GM12892 (cell line): ENCODE data around the gene TMEM41B.
"Not testable (repeated sequence)": the region's sequence is repeated elsewhere in the genome, so short reads cannot be mapped to it uniquely, and the experiment has no call there.

Experiments
- POLR2A ChIP-seq: IDR thresholded peaks from 2 replicates; pipeline ENCODE4 v1.6.1; 2011; ENCODE audit warnings: low read depth, low read length, control low read depth
- POLR2AphosphoS5 ChIP-seq: IDR thresholded peaks from 2 replicates; pipeline ENCODE4 v1.6.1; 2011; ENCODE audit warnings: low read depth, low read length, control low read depth

GRCh38 chr11:9319377-9320001 is 5.1 kb upstream of the TMEM41B start:
- not testable (repeated sequence) for TF ChIP-seq POLR2AphosphoS5, POLR2A
